Measurements from ENCODE around the gene C1QTNF1.

DNA sequence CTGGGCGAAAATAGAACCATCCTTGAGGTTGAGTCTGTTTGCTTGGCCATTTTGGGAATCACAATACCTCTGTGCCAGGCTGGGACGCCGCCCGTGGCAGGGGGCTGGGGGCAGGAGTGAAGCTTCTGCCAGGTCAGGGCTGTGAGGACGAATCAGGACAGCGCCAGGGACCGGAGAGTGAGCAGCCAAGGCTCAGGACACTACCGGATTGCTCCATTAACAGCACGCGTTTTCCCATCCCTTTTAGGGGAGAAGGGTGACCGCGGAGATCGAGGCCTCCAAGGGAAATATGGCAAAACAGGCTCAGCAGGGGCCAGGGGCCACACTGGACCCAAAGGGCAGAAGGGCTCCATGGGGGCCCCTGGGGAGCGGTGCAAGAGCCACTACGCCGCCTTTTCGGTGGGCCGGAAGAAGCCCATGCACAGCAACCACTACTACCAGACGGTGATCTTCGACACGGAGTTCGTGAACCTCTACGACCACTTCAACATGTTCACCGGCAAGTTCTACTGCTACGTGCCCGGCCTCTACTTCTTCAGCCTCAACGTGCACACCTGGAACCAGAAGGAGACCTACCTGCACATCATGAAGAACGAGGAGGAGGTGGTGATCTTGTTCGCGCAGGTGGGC, 23.4 kb downstream of the C1QTNF1 start:
- TF ChIP-seq, protein P1, sequence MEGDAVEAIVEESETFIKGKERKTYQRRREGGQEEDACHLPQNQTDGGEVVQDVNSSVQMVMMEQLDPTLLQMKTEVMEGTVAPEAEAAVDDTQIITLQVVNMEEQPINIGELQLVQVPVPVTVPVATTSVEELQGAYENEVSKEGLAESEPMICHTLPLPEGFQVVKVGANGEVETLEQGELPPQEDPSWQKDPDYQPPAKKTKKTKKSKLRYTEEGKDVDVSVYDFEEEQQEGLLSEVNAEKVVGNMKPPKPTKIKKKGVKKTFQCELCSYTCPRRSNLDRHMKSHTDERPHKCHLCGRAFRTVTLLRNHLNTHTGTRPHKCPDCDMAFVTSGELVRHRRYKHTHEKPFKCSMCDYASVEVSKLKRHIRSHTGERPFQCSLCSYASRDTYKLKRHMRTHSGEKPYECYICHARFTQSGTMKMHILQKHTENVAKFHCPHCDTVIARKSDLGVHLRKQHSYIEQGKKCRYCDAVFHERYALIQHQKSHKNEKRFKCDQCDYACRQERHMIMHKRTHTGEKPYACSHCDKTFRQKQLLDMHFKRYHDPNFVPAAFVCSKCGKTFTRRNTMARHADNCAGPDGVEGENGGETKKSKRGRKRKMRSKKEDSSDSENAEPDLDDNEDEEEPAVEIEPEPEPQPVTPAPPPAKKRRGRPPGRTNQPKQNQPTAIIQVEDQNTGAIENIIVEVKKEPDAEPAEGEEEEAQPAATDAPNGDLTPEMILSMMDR (conservative IDR thresholded peaks at IDR 0.05; ENCODE audit: low read depth, low read length), result no peak
- TF ChIP-seq EZH2phosphoT487 (IDR thresholded peaks at IDR 0.05; ENCODE audit: borderline replicate concordance, low read length) (no peak), EZH2 (IDR thresholded peaks at IDR 0.05; ENCODE audit: low read length, unreplicated experiment) (no peak)

Data from PC-3 (cell line).